Epithelial cell of proximal tubule (primary cell): ENCODE results near the gene SRRM3. TPM values are rescaled to one million over a fixed set of nuclear protein-coding genes. Genes with fewer than 3 reads are reported as not detected.
"Not testable (repeated sequence)": the region's sequence is repeated elsewhere in the genome, so short reads cannot be mapped to it uniquely, and the experiment has no call there.

Experiments used
- DNase-seq: peaks from one replicate; pipeline ENCODE4 v3.0.0-alpha.2; 2011; ENCODE audit warnings: low read depth
- H3K4me3 ChIP-seq: 2 replicates; pipeline ENCODE4 v1.5.1; 2011; ENCODE audit warnings: low read depth, mild to moderate bottlenecking, low read length
- total RNA-seq: library from RNA; depleted of rRNA; stranded (reverse); fragments of >200 nt; gene quantifications from 2 replicates; pipeline ENCODE4 v1.2.3, GENCODE V29; 2015
- TF ChIP-seq, protein P1 (sequence below): conservative IDR thresholded peaks from 2 replicates; pipeline ENCODE4 v1.5.1; 2012; ENCODE audit warnings: low read depth, mild to moderate bottlenecking, low read length

Gene SRRM3
- total RNA-seq, 1 donor from 2014 or later: not detected

GRCh38 chr7:76211216-76211615 is 9.5 kb downstream of the SRRM3 start:
- no peak overlapping the region for H3K4me3 ChIP-seq
- TF ChIP-seq, protein P1, sequence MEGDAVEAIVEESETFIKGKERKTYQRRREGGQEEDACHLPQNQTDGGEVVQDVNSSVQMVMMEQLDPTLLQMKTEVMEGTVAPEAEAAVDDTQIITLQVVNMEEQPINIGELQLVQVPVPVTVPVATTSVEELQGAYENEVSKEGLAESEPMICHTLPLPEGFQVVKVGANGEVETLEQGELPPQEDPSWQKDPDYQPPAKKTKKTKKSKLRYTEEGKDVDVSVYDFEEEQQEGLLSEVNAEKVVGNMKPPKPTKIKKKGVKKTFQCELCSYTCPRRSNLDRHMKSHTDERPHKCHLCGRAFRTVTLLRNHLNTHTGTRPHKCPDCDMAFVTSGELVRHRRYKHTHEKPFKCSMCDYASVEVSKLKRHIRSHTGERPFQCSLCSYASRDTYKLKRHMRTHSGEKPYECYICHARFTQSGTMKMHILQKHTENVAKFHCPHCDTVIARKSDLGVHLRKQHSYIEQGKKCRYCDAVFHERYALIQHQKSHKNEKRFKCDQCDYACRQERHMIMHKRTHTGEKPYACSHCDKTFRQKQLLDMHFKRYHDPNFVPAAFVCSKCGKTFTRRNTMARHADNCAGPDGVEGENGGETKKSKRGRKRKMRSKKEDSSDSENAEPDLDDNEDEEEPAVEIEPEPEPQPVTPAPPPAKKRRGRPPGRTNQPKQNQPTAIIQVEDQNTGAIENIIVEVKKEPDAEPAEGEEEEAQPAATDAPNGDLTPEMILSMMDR: no peak
- no peak for DNase-seq

DNA sequence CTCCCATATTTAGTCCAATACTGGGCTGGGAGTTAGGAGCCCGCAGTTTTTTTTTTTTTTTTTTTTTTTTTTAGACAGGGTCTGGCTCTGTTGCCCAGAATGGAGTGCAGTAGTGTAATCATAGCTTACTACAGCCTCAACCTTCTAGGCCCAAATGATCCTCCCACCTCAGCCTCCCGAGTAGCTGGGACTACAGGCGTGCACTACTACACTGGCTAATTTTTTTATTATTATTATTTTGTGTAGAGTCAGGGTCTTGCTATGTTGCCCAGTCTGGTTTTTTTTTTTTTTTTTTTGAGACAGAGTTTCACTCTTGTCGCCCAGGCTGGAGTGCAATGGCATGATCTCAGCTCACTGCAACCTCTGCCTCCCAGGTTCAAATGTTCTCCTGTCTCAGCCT is 13.7 kb downstream of the SRRM3 start:
- not testable (repeated sequence) for DNase-seq, H3K4me3 ChIP-seq

DNA sequence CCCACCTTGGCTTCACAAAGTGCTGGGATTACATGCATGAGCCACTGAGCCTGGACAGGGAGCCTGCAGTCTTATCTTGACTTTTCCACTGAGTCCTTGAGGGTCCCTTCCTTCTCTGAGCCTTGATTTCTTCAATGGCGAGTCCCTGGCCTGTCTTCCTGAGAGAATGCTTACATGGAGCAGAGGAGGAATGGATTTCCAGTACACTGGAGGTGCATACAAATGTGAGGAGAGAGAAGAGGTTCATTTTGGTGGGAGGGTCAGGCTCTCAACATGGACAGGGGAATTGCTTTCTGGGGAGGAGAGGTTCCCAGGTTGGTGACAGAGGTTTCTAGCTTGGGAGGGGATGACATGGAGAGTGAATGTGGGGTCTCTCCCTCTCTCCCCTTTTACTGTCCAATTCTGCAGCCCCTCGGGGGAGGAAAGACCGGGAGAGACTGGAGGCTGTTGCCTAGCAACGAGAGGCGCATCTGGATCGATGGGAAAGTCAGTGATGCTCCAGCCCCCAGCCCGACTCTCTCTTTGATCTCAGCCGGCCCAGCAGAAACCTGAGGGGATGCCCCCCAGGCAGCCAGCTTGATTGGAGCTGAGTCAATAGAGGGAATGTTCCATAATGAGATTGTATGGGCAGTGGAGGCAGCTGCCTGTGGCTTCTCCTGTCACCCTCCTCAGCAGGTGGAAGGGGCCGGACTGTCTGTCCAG is 14.8 kb downstream of the SRRM3 start:
- DNase-seq: no peak

DNA sequence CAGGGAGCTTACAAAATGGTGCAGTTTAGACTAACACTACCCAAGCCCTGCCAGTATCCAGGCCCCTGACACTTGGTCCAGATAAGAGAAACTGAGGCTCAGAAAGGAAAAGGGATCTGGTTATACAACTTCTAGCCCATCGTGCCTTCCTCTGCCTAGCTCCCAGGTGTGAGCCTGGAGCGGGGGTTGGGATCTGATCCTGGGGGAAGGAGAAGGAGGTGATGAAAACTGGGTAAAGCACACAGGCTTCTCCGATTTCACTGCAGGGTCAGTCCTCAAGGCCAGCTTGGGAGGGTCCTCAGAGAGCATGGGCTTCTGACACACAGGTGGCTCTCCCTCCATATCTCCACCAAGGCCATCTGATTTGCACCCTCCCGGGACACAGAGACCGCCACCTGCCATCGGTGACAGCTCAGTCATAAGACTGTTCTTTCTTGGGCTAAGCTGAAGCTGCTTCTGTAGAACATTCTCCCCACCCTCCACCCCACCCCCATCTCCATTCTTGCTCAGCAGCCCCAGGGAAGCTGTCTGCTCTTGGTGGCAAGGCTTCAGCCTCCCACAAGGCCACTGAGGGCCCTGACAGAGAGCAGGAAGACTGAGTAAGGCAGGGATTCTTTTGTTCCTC is 16.4 kb downstream of the SRRM3 start:
- TF ChIP-seq, protein P1: no peak
- no peak overlapping the region for H3K4me3 ChIP-seq
- DNase-seq: no peak

More for the DNA sequence above, 14.8 kb downstream of the SRRM3 start:
- no peak overlapping the region for H3K4me3 ChIP-seq
- TF ChIP-seq, protein P1: no peak

- DNase-seq: peak; percentile 95
- TF ChIP-seq, protein P1: peak; percentile 92
- peak overlapping the region; percentile 16 for H3K4me3 ChIP-seq
Observed at GRCh38 chr7:76220185-76221057, 18.7 kb downstream of the SRRM3 start.

DNA sequence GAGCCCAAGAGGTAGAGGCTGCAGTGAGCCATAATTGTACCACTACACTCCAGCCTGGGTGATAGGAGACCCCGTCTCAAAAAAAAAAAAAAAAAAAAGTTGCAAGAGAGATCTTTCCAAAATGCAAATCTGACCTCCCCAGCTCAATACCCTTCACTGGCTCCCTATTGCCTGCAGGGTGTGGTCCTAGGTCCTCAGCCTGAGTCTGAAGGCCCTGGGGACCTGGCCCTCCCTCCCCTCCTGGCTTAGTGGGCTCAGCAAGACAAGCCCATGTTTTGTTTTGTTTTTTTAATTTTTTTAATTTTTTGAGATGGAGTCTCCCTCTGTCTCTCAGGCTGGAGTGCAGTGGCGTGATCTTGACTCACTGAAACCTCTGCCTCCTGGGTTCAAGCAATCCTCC is 20.6 kb downstream of the SRRM3 start:
- DNase-seq: no peak
- no peak overlapping the region for H3K4me3 ChIP-seq
- TF ChIP-seq, protein P1: no peak

- no peak overlapping the region for H3K4me3 ChIP-seq
- DNase-seq: no peak
- TF ChIP-seq, protein P1: no peak
Observed at GRCh38 chr7:76222839-76223238, 21.1 kb downstream of the SRRM3 start.
